ENCODE results near the gene KRTAP5-8. TPM values are rescaled to one million over a fixed set of nuclear protein-coding genes. Genes with fewer than 3 reads are reported as not detected.

KRTAP5-8 gene
- 1.1 TPM for total RNA-seq

GRCh38 chr11:71537977-71538665, at the start of gene KRTAP5-8:
KRTAP5-8 (plus strand) TSS chr11:71538025; CDS start chr11:71538056, 31 bp downstream.

GRCh38 chr11:71526796-71527575, 10.8 kb upstream of the KRTAP5-8 start, which contains the start of gene KRTAP5-7:
KRTAP5-7 (plus strand) TSS chr11:71527267; CDS start chr11:71527301, 34 bp downstream.

GRCh38 chr11:71548120-71548519, 10.3 kb downstream of the KRTAP5-8 start, which contains the start of gene KRTAP5-9:
KRTAP5-9 (plus strand) TSS chr11:71548420; CDS start chr11:71548658, 238 bp downstream.

GRCh38 chr11:71565263-71565662, 27.4 kb downstream of the KRTAP5-8 start, which contains the start of gene KRTAP5-10:
KRTAP5-10 (plus strand) TSS chr11:71565563; CDS start chr11:71565588, 25 bp downstream.

GRCh38 chr11:71582309-71582895, 44.6 kb downstream of the KRTAP5-8 start, which contains the start of gene KRTAP5-11:
KRTAP5-11 (minus strand) TSS chr11:71582875; CDS start chr11:71582837, 38 bp downstream.

Small RNA genes within 50 kb of the gene (small RNA-seq; reads per million reads assigned to genes)
- gene AP000867.1 (ENCODE audit: low replicate concordance) (not detected), gene KRTAP5-14P (ENCODE audit: low replicate concordance) (not detected)

Other genes with a start within 250 kb of the KRTAP5-8 start
- gene DHCR7, start 89.6 kb upstream of the KRTAP5-8 start, total RNA-seq, result 21.8 TPM
- gene NADSYN1, start 84.8 kb upstream of the KRTAP5-8 start, total RNA-seq, result 51.4 TPM
- gene KRTAP5-7, start 10.8 kb upstream of the KRTAP5-8 start, total RNA-seq, result 0.23 TPM
- 0.23 TPM for gene KRTAP5-9, start 10.4 kb downstream of the KRTAP5-8 start, total RNA-seq
- not detected for gene KRTAP5-10, start 27.5 kb downstream of the KRTAP5-8 start, total RNA-seq
- gene KRTAP5-11, start 44.9 kb downstream of the KRTAP5-8 start, total RNA-seq, result not detected

All from metanephros (tissue), 2 donors.